Esophagus muscularis mucosa (tissue), 3 donors: ENCODE data around the gene ESRRG.

Experiments
- CTCF ChIP-seq, 3 experiments: fragments of 200-600 bp in 2 of 3; fragments of 450-650 bp in 1 of 3; sonication (generic) in 2 of 3; IDR thresholded peaks; one replicate each; pipeline ENCODE4 v1.5.1; 2017 to 2019; ENCODE audit warnings: antibody characterized with exemption in 3 of 3, mild to moderate bottlenecking in 2 of 3, moderate library complexity in 1 of 3
- EP300 ChIP-seq: sonication (generic); formaldehyde crosslinking; IDR thresholded peaks from one replicate; pipeline ENCODE4 v1.6.1; 2017; ENCODE audit warnings: antibody characterized with exemption

DNA sequence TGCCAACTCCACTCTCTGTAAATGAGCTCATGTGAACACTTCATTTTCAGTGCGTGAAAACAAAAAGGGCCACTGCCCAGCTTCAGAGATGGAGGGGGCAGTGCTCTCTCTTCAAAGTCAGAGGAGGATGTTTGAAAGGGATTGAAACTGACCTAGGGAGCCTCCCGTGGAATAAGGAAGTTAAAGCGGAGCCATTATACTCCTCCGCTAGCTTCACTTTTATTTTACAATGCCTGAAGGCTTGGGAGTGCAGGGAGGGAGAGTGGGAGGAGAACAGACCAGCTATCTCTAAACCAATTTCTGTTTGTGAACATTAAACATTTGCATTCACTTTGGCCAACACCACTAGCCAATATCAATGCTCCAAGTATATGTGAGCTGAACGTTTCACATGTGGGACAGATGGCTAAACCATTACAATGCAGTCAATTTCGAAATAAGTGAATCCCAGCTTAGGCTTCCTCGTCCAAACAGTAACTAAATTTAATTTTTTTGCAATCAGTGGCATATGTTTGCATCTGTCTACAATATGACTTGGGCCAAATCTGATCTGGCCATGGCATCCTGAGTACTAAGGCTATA, 126.9 kb downstream of the ESRRG start:
- TF ChIP-seq EP300 (no peak), CTCF (IDR thresholded peaks at IDR 0.05) (no peak)
